GM12878 (cell line): ENCODE measurements around the gene EMC6. TPM values are rescaled to one million over a fixed set of nuclear protein-coding genes. Genes with fewer than 3 reads are reported as not detected.

Source experiments
- ATAC-seq: fragments of 200-7000 bp; cut with Tn5 transposase; 3 replicates; pipeline ENCODE4 v1.9.1; 2020; ENCODE audit warnings: mild to moderate bottlenecking, moderate library complexity
- BruUV-seq: library from RNA; stranded (reverse); fragments of 400-500 nt; replicated peaks from 2 replicates; lab custom pipeline; 2021; lab: Mats Ljungman, UMichigan
- CTCF ChIA-PET: fragments of 300-600 bp; sonication (Branson Sonifier 250); formaldehyde crosslinking; extraction: SDS; loops from one replicate; lab custom pipeline; 2021; ENCODE audit warnings: inconsistent platforms; lab: Yijun Ruan, JAX
- POLR2A ChIA-PET: fragments of 350-600 bp; formaldehyde crosslinking; extraction: SDS; loops from one replicate; lab custom pipeline; 2021; ENCODE audit warnings: inconsistent platforms; lab: Charles Lee
- RAD21 ChIA-PET: fragments of 300-600 bp; sonication (Branson Sonifier 250); formaldehyde crosslinking; loops from one replicate; lab custom pipeline; 2023; ENCODE audit warnings: antibody characterized with exemption; ENCODE audit not compliant: unreplicated experiment; lab: Charles Lee
- SMC1A ChIA-PET: fragments of 300-600 bp; sonication (Branson Sonifier 250); formaldehyde crosslinking; loops from one replicate; lab custom pipeline; 2023; ENCODE audit not compliant: unreplicated experiment, uncharacterized antibody; lab: Charles Lee
- DNase-seq: peaks from one replicate; pipeline ENCODE4 v3.0.0-alpha.2; 2011; ENCODE audit warnings: low read depth, low spot score
- FAIRE-seq: peaks from 3 replicates; lab custom pipeline; 2011; peaks lifted over from hg19 to GRCh38; lab: Jason Lieb, UNC
- H2AFZ ChIP-seq: 2 replicates; pipeline ENCODE4 v1.6.0; 2011; ENCODE audit warnings: low read depth, low read length, control low read depth; ENCODE audit not compliant: control insufficient read depth
- H3K27ac ChIP-seq: 2 replicates; pipeline ENCODE4 v1.5.1; 2011; ENCODE audit warnings: control low read depth; ENCODE audit not compliant: control insufficient read depth, insufficient read depth
- H3K27me3 ChIP-seq, 2 experiments: replicated peaks in 1 of 2; 2 replicates each; pipeline versions ENCODE4 v1.6.0 to v1.6.1; 2011; ENCODE audit warnings: low read length in 1 of 2; ENCODE audit not compliant: control insufficient read depth in 2 of 2, insufficient read depth in 2 of 2
- H3K36me3 ChIP-seq, 2 experiments: 2 replicates each; pipeline ENCODE4 v1.5.1; 2011; ENCODE audit warnings: low read length in 1 of 2; ENCODE audit not compliant: control insufficient read depth in 2 of 2, insufficient read depth in 2 of 2
- H3K4me1 ChIP-seq: 2 replicates; pipeline ENCODE4 v1.6.1; 2011; ENCODE audit warnings: mild to moderate bottlenecking, low read length, moderate library complexity, mixed read lengths; ENCODE audit not compliant: control insufficient read depth, insufficient read depth
- H3K4me2 ChIP-seq: 2 replicates; pipeline ENCODE4 v1.6.0; 2011; ENCODE audit warnings: control low read depth; ENCODE audit not compliant: control insufficient read depth, insufficient read depth
- H3K4me3 ChIP-seq: fragments of 200-600 bp; sonication (generic); 2 replicates; pipeline ENCODE4 v1.5.1; 2016
- H3K79me2 ChIP-seq: 2 replicates; pipeline ENCODE4 v1.6.0; 2011; ENCODE audit warnings: low read length; ENCODE audit not compliant: control insufficient read depth, insufficient read depth
- H3K9ac ChIP-seq: 2 replicates; pipeline ENCODE4 v1.8.0; 2011; ENCODE audit warnings: low read length, control low read depth, mixed read lengths; ENCODE audit not compliant: control insufficient read depth, insufficient read depth
- H3K9me3 ChIP-seq: replicated peaks from 3 replicates; pipeline ENCODE4 v1.5.1; 2011; ENCODE audit warnings: mild to moderate bottlenecking, low read length; ENCODE audit not compliant: control insufficient read depth, insufficient read depth
- H4K20me1 ChIP-seq: 2 replicates; pipeline ENCODE4 v1.6.0; 2011; ENCODE audit not compliant: control insufficient read depth, insufficient read depth
- BHLHE40 ChIP-seq, 2 experiments: fragments of 450-650 bp in 1 of 2; IDR thresholded peaks; 2 replicates each; pipeline ENCODE4 v1.6.1; 2011 to 2017; ENCODE audit warnings: low read depth in 2 of 2, borderline replicate concordance in 1 of 2, improper control_type of control experiment in 1 of 2, low read length in 1 of 2, mild to moderate bottlenecking in 1 of 2
- CBFB ChIP-seq: IDR thresholded peaks from 2 replicates; pipeline ENCODE4 v1.6.1; 2016; ENCODE audit warnings: antibody characterized with exemption, low read depth
- EGR1 ChIP-seq, 2 experiments: IDR thresholded peaks; 1 replicate in 1 of 2; 2 replicates in 1 of 2; pipeline ENCODE4 v1.6.1; 2011 to 2012; ENCODE audit warnings: low read depth in 2 of 2, low read length in 2 of 2, borderline replicate concordance in 1 of 2, mild to moderate bottlenecking in 1 of 2, moderate library complexity in 1 of 2
- GATAD2B ChIP-seq: fragments of 450-650 bp; conservative IDR thresholded peaks from 2 replicates; pipeline ENCODE4 v1.6.1; 2017; ENCODE audit warnings: low read depth, mild to moderate bottlenecking, moderate library complexity
- HSF1 ChIP-seq: fragments of 150-350 bp; IDR thresholded peaks from 2 replicates; pipeline ENCODE4 v1.6.1; 2014; ENCODE audit warnings: mild to moderate bottlenecking, low read depth, low read length
- IKZF1 ChIP-seq: fragments of 450-650 bp; conservative IDR thresholded peaks from 2 replicates; pipeline ENCODE4 v1.6.1; 2017; ENCODE audit warnings: antibody characterized with exemption, mild to moderate bottlenecking
- NFYB ChIP-seq: IDR thresholded peaks from 2 replicates; pipeline ENCODE4 v1.6.1; 2011; ENCODE audit warnings: low read depth, mild to moderate bottlenecking, low read length, improper control_type of control experiment, moderate library complexity; ENCODE audit not compliant: insufficient read depth
- NR2F1 ChIP-seq: fragments of 450-650 bp; conservative IDR thresholded peaks from 2 replicates; pipeline ENCODE4 v1.6.1; 2017; ENCODE audit warnings: mild to moderate bottlenecking
- POLR2A ChIP-seq: IDR thresholded peaks from 2 replicates; pipeline ENCODE4 v1.6.1; 2011; ENCODE audit warnings: low read depth, mild to moderate bottlenecking, low read length
- RBBP5 ChIP-seq: fragments of 200-600 bp; sonication (generic); conservative IDR thresholded peaks from 2 replicates; pipeline ENCODE4 v1.6.1; 2016
- RCOR1 ChIP-seq: conservative IDR thresholded peaks from 2 replicates; pipeline ENCODE4 v1.6.1; 2012; ENCODE audit warnings: low read depth, low read length, improper control_type of control experiment
- SIX5 ChIP-seq: IDR thresholded peaks from 2 replicates; pipeline ENCODE4 v1.6.1; 2011; ENCODE audit warnings: mild to moderate bottlenecking, low read depth, low read length, moderate library complexity; ENCODE audit not compliant: severe bottlenecking
- ZNF207 ChIP-seq: fragments of 450-650 bp; IDR thresholded peaks from 2 replicates; pipeline ENCODE4 v1.6.1; 2014; ENCODE audit warnings: antibody characterized with exemption, mild to moderate bottlenecking, borderline replicate concordance
- ZNF217 ChIP-seq: fragments of 450-650 bp; IDR thresholded peaks from 2 replicates; pipeline ENCODE4 v1.6.1; 2017; ENCODE audit warnings: antibody characterized with exemption, mild to moderate bottlenecking
- WGBS: methylation state at CpG from one replicate; pipeline ENCODE4 v1.1.6; 2016; ENCODE audit warnings: low lambda C conversion rate; ENCODE audit not compliant: insufficient replicate concordance, insufficient coverage; ENCODE audit errors: missing lambda C conversion rate; 5-methylcytosine and 5-hydroxymethylcytosine counted together
- in situ Hi-C: fragments of 300-500 bp; cut with MboI; formaldehyde crosslinking; loops from 9 replicates; pipeline ENCODE4 v1.14.3; 2018; ENCODE audit warnings: mixed read lengths
- intact Hi-C: fragments of 100-400 bp; cut with micrococcal nuclease; formaldehyde crosslinking; loops from one replicate; pipeline ENCODE4 v1.14.2; 2022; ENCODE audit not compliant: unreplicated experiment
- polyA plus RNA-seq, 11 experiments: library from polyadenylated mRNA; depleted of rRNA in 4 of 11; unstranded in 6 of 11; stranded (reverse) in 5 of 11; fragments of >200 nt; fragmentation: Nextera tagmentation in 4 of 11; fragmentation: Illumina TruSeq in 1 of 11; extraction: Ambion mirVana in 4 of 11; extraction: Trizol in 1 of 11; gene quantifications; 1 replicate in 1 of 11; 2 replicates in 10 of 11; pipeline versions ENCODE4 v1.2.1 to v1.2.3, GENCODE V29; 2011 to 2016; ENCODE audit warnings: inconsistent platforms in 2 of 11, missing spikeins in 2 of 11, low read depth in 1 of 11
- total RNA-seq, 4 experiments: library from RNA; depleted of rRNA in 3 of 4; stranded (reverse); fragments of >200 nt in 3 of 4; fragmentation: Illumina TruSeq in 1 of 4; extraction: Trizol in 1 of 4; gene quantifications; 2 replicates each; pipeline versions ENCODE4 v1.2.1 to v1.2.3, GENCODE V29; 2013 to 2021
- TF ChIP-seq, protein P1 (sequence below): IDR thresholded peaks from 2 replicates; pipeline ENCODE4 v1.6.1; 2012; ENCODE audit warnings: mild to moderate bottlenecking, low read depth, low read length
- TF ChIP-seq, protein P2 (sequence below): fragments of 450-650 bp; conservative IDR thresholded peaks from 2 replicates; pipeline ENCODE4 v1.6.1; 2017; ENCODE audit warnings: mild to moderate bottlenecking, moderate library complexity

Gene EMC6
- total and polyA plus RNA-seq, 10 of the 15 experiments (the other 5 are each of a cell fraction or from before 2014, with no cell fraction given) = 5.1 to 172 (median 35.9) TPM

DNA sequence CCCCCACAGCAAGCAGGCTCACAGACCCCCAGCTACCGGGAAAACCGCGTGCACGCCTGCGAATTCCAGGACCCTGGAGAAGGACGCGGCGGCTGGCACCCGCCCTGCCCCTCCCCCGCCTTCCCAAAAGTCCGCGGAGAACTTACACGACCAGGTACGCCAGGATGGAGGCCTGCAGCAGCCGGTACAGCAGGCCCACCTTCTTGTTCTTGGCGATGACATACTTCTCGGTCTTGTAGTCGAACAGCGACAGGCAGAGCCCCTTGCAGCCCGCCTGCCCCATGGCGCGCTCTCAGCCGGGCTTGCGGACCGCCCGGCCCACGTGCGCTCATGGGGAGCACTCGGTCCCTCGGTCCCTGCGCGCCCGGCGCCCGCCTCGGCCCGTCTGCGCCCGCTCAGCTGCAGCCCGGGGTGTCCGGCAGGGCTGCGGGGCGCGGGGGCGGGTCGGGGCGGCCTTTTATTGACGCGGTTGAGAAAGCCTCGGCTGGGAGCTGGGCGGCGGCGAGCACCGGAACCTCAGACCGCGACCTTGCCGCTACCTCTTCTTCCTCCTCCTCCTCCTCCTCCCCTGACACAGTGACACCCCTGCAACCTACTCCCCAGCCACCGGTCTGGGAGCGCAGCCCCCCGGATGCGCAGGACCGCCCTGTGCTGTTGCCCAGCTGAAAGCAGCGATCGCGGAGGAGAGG is 27.3 kb downstream of the EMC6 start, which contains the start of gene P2RX5:
TSS of gene P2RX5 (minus strand) at position 433 of the 689 bp plus-strand sequence. CDS start at position 283, 150 bp downstream.
- CTCF ChIA-PET = interaction anchor here (0.6 to 2.2 kb wide), 10 partner anchors 11 to 447 kb away, joined by 3 to 9 read pairs (median 4); partner anchors contain the start of genes CYB5D2 and ZZEF1
- no peak for DNase-seq
- no peaks in the 10 kb centered on the region for H3K36me3 ChIP-seq
- no peaks in the 10 kb centered on the region for H3K27me3 ChIP-seq
- RAD21 ChIA-PET = interaction anchor here (0.7 to 2.5 kb wide), 7 partner anchors 15 to 42 kb away, joined by 3 to 23 read pairs (median 3); partner anchors contain the start of gene HASPIN
- H3K79me2 ChIP-seq = peaks cover 13% of the 10 kb centered on the region
- H3K27ac ChIP-seq = peak within 1 kb of the TSS; percentile 61
- peaks cover 32% of the 10 kb centered on the region for H3K4me1 ChIP-seq
- intact Hi-C loops (no loop called here), in situ Hi-C loops (no loop called here)
- H3K9ac ChIP-seq = peak within 1 kb of the TSS; percentile 72
- peak within 1 kb of the TSS; percentile 88 for H3K4me2 ChIP-seq
- H3K4me3 ChIP-seq = peak within 1 kb of the TSS; percentile 56
- BruUV-seq = no TSS peak
- H3K9me3 ChIP-seq = peaks cover 12% of the 10 kb centered on the region; the same call in 1 of the 3 replicates
- SMC1A ChIA-PET = interaction anchor here (0.7 to 3.4 kb wide), 6 partner anchors 11 to 36 kb away, joined by 3 to 17 read pairs (median 4); partner anchors contain the start of gene HASPIN
- WGBS = under 1% methylated on average over 59 of the region's 65 CpGs
- ATAC-seq = peak; percentile 48
- no peaks in the 10 kb centered on the region for H4K20me1 ChIP-seq
- POLR2A ChIA-PET = interaction anchor here (1.1 to 2.3 kb wide), 3 partner anchors 11 to 31 kb away, joined by 3 to 8 read pairs (median 4); no protein-coding TSS in a partner anchor
- FAIRE-seq = peak; percentile 35
- peak within 1 kb of the TSS; percentile 35 for H2AFZ ChIP-seq
- TF ChIP-seq, protein P1, sequence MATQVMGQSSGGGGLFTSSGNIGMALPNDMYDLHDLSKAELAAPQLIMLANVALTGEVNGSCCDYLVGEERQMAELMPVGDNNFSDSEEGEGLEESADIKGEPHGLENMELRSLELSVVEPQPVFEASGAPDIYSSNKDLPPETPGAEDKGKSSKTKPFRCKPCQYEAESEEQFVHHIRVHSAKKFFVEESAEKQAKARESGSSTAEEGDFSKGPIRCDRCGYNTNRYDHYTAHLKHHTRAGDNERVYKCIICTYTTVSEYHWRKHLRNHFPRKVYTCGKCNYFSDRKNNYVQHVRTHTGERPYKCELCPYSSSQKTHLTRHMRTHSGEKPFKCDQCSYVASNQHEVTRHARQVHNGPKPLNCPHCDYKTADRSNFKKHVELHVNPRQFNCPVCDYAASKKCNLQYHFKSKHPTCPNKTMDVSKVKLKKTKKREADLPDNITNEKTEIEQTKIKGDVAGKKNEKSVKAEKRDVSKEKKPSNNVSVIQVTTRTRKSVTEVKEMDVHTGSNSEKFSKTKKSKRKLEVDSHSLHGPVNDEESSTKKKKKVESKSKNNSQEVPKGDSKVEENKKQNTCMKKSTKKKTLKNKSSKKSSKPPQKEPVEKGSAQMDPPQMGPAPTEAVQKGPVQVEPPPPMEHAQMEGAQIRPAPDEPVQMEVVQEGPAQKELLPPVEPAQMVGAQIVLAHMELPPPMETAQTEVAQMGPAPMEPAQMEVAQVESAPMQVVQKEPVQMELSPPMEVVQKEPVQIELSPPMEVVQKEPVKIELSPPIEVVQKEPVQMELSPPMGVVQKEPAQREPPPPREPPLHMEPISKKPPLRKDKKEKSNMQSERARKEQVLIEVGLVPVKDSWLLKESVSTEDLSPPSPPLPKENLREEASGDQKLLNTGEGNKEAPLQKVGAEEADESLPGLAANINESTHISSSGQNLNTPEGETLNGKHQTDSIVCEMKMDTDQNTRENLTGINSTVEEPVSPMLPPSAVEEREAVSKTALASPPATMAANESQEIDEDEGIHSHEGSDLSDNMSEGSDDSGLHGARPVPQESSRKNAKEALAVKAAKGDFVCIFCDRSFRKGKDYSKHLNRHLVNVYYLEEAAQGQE = peak; percentile 69; the same call in 1 of the 2 replicates
- TF ChIP-seq NR2F1 (peak; percentile 62), ZNF207 (no peak), SIX5 (no peak), ZNF217 (peak; percentile 58), RBBP5 (no peak), GATAD2B (peak; percentile 51), HSF1 (no peak), EGR1 (IDR thresholded peaks at IDR 0.05; ENCODE audit: borderline replicate concordance in 1 of 2, low read depth in 2 of 2, low read length in 2 of 2) (peak in 1 of 2 experiments; percentile 82; a peak in 2 of 3 replicates), NFYB (no peak), IKZF1 (peak; percentile 48), BHLHE40 (IDR thresholded peaks at IDR 0.05; ENCODE audit: borderline replicate concordance in 1 of 2, low read depth in 2 of 2, low read length in 1 of 2) (peak in 1 of 2 experiments; percentile 80; a peak in 2 of 4 replicates), POLR2A (peak; percentile 71), RCOR1 (0 out of 2 replicates have a peak, but pooled peaks have one; percentile 46), CBFB (no peak)
- TF ChIP-seq, protein P2, sequence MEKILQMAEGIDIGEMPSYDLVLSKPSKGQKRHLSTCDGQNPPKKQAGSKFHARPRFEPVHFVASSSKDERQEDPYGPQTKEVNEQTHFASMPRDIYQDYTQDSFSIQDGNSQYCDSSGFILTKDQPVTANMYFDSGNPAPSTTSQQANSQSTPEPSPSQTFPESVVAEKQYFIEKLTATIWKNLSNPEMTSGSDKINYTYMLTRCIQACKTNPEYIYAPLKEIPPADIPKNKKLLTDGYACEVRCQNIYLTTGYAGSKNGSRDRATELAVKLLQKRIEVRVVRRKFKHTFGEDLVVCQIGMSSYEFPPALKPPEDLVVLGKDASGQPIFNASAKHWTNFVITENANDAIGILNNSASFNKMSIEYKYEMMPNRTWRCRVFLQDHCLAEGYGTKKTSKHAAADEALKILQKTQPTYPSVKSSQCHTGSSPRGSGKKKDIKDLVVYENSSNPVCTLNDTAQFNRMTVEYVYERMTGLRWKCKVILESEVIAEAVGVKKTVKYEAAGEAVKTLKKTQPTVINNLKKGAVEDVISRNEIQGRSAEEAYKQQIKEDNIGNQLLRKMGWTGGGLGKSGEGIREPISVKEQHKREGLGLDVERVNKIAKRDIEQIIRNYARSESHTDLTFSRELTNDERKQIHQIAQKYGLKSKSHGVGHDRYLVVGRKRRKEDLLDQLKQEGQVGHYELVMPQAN = peak; percentile 53
